KMS-11 (cell line): Measurements from ENCODE around the gene ZNF8.

Source experiments
- H2AFZ ChIP-seq: fragments of 200-600 bp; sonication (generic); 2 replicates; pipeline ENCODE4 v1.6.1; 2016; ENCODE audit warnings: antibody characterized with exemption, mixed run types, low read depth
- H3K27ac ChIP-seq: fragments of 200-600 bp; sonication (generic); 2 replicates; pipeline ENCODE4 v1.6.1; 2016; ENCODE audit warnings: mild to moderate bottlenecking, mixed run types
- H3K27me3 ChIP-seq: fragments of 200-600 bp; sonication (generic); 2 replicates; pipeline ENCODE4 v1.6.1; 2017; ENCODE audit warnings: mild to moderate bottlenecking, low read depth, mixed run types, moderate library complexity; ENCODE audit not compliant: insufficient read depth
- H3K36me3 ChIP-seq: fragments of 200-600 bp; sonication (generic); 2 replicates; pipeline ENCODE4 v1.6.1; 2017; ENCODE audit warnings: mild to moderate bottlenecking, mixed run types; ENCODE audit not compliant: insufficient read depth
- H3K4me1 ChIP-seq: fragments of 200-600 bp; sonication (generic); 2 replicates; pipeline ENCODE4 v1.6.1; 2016; ENCODE audit warnings: mild to moderate bottlenecking, low read depth, mixed run types; ENCODE audit not compliant: poor library complexity, severe bottlenecking
- H3K4me2 ChIP-seq: fragments of 200-600 bp; sonication (generic); 2 replicates; pipeline ENCODE4 v1.7.0; 2016; ENCODE audit warnings: mild to moderate bottlenecking, mixed run types
- H3K4me3 ChIP-seq: fragments of 200-600 bp; sonication (generic); IDR thresholded peaks from 2 replicates; pipeline ENCODE4 v1.6.1; 2017; ENCODE audit warnings: low read depth, low read length, mixed read lengths; ENCODE audit not compliant: insufficient read depth
- H3K79me2 ChIP-seq: fragments of 200-600 bp; sonication (generic); 2 replicates; pipeline ENCODE4 v1.6.1; 2016; ENCODE audit warnings: low read depth, mixed run types; ENCODE audit not compliant: insufficient read depth
- H3K9ac ChIP-seq: fragments of 200-600 bp; sonication (generic); 2 replicates; pipeline ENCODE4 v1.6.1; 2016; ENCODE audit warnings: mild to moderate bottlenecking, mixed run types
- H4K20me1 ChIP-seq: fragments of 200-600 bp; sonication (generic); 2 replicates; pipeline ENCODE4 v1.6.1; 2016; ENCODE audit warnings: mild to moderate bottlenecking, mixed run types; ENCODE audit not compliant: insufficient read depth
- CTCF ChIP-seq: fragments of 200-600 bp; sonication (generic); conservative IDR thresholded peaks from 2 replicates; pipeline ENCODE4 v1.6.1; 2017; ENCODE audit warnings: low read depth, mild to moderate bottlenecking, antibody characterized with exemption, low read length, moderate library complexity, mixed read lengths

ZNF8 gene

GRCh38 chr19:58296104-58296503 is 17.3 kb downstream of the ZNF8 start:
- H4K20me1 ChIP-seq, result no peaks in the 10 kb centered on the region
- no peak overlapping the region for H3K4me2 ChIP-seq
- no peak overlapping the region for H3K4me3 ChIP-seq
- H3K79me2 ChIP-seq, result no peaks in the 10 kb centered on the region
- no peak overlapping the region for H3K9ac ChIP-seq
- no peaks in the 10 kb centered on the region for H3K4me1 ChIP-seq
- no peaks in the 10 kb centered on the region for H3K36me3 ChIP-seq
- H3K27me3 ChIP-seq, result no peaks in the 10 kb centered on the region
- no peak for TF ChIP-seq CTCF
- no peak overlapping the region for H2AFZ ChIP-seq
- no peak overlapping the region for H3K27ac ChIP-seq

- Histone ChIP-seq H3K4me1 (no peaks in the 10 kb centered on the region), H3K27me3 (no peaks in the 10 kb centered on the region), H4K20me1 (no peaks in the 10 kb centered on the region), H3K27ac (no peak overlapping the region), H3K9ac (no peak overlapping the region), H3K4me2 (no peak overlapping the region), H3K36me3 (no peaks in the 10 kb centered on the region), H3K4me3 (no peak overlapping the region), H3K79me2 (peaks cover under 1% of the 10 kb centered on the region; the same call in 1 of the 2 replicates), H2AFZ (no peak overlapping the region)
- no peak for TF ChIP-seq CTCF
Observed at GRCh38 chr19:58300620-58301019, 21.9 kb downstream of the ZNF8 start.

GRCh38 chr19:58304255-58304654 is 25.5 kb downstream of the ZNF8 start:
- H3K27me3 ChIP-seq, result no peaks in the 10 kb centered on the region
- H3K4me1 ChIP-seq, result peaks cover 10% of the 10 kb centered on the region
- no peak overlapping the region for H3K9ac ChIP-seq
- H3K36me3 ChIP-seq, result peaks cover 14% of the 10 kb centered on the region; the same call in 1 of the 2 replicates
- peaks cover 7% of the 10 kb centered on the region; the same call in 1 of the 2 replicates for H3K79me2 ChIP-seq
- no peak overlapping the region for H3K27ac ChIP-seq
- H2AFZ ChIP-seq, result peak overlapping the region; percentile 59; the same call in 1 of the 2 replicates
- no peak overlapping the region for H3K4me3 ChIP-seq
- H3K4me2 ChIP-seq, result no peak overlapping the region
- H4K20me1 ChIP-seq, result no peaks in the 10 kb centered on the region
- TF ChIP-seq CTCF, result no peak

- H3K9ac ChIP-seq, result no peak overlapping the region
- H3K36me3 ChIP-seq, result peaks cover 14% of the 10 kb centered on the region; the same call in 1 of the 2 replicates
- H3K27me3 ChIP-seq, result no peaks in the 10 kb centered on the region
- no peak for TF ChIP-seq CTCF
- no peak overlapping the region for H3K27ac ChIP-seq
- H3K4me2 ChIP-seq, result peak overlapping the region; percentile 33; the same call in 1 of the 2 replicates
- peak overlapping the region; percentile 59 for H2AFZ ChIP-seq
- no peaks in the 10 kb centered on the region for H4K20me1 ChIP-seq
- H3K79me2 ChIP-seq, result peaks cover 7% of the 10 kb centered on the region; the same call in 1 of the 2 replicates
- H3K4me3 ChIP-seq, result no peak overlapping the region
- peaks cover 10% of the 10 kb centered on the region for H3K4me1 ChIP-seq
Observed at GRCh38 chr19:58304748-58305064, 26.0 kb downstream of the ZNF8 start.
